GM23338 (cell line): Measurements from ENCODE around the gene AGO4. TPM values are rescaled to one million over a fixed set of nuclear protein-coding genes. Genes with fewer than 3 reads are reported as not detected.

Experiments used
- ATAC-seq: fragments of 200-7000 bp; cut with Tn5 transposase; 3 replicates; pipeline ENCODE4 v1.9.1; 2020
- DNase-seq: peaks from one replicate; pipeline ENCODE4 v3.0.0-alpha.2; 2015; ENCODE audit warnings: low spot score
- H2AFZ ChIP-seq: fragments of 200-600 bp; sonication (generic); 2 replicates; pipeline ENCODE4 v1.8.0; 2016; ENCODE audit warnings: antibody characterized with exemption, mild to moderate bottlenecking, moderate library complexity
- H3F3A ChIP-seq: fragments of 200-600 bp; sonication (generic); replicated peaks from 2 replicates; pipeline ENCODE4 v1.8.0; 2017; ENCODE audit warnings: antibody characterized with exemption, mixed run types, low read depth
- H3K27ac ChIP-seq: fragments of 200-600 bp; sonication (generic); 2 replicates; pipeline ENCODE4 v1.6.1; 2016; ENCODE audit warnings: low read depth
- H3K27me3 ChIP-seq: fragments of 200-600 bp; sonication (generic); 2 replicates; pipeline ENCODE4 v1.8.0; 2016; ENCODE audit warnings: mild to moderate bottlenecking, mixed run types, moderate library complexity; ENCODE audit not compliant: insufficient read depth
- H3K36me3 ChIP-seq: fragments of 200-600 bp; sonication (generic); 2 replicates; pipeline ENCODE4 v1.8.0; 2016; ENCODE audit warnings: mild to moderate bottlenecking; ENCODE audit not compliant: insufficient read depth
- H3K4me1 ChIP-seq: fragments of 200-600 bp; sonication (generic); 2 replicates; pipeline ENCODE4 v1.8.0; 2016; ENCODE audit warnings: mild to moderate bottlenecking, moderate library complexity; ENCODE audit not compliant: insufficient read depth
- H3K4me2 ChIP-seq: fragments of 200-600 bp; sonication (generic); 2 replicates; pipeline ENCODE4 v1.7.1; 2017; ENCODE audit warnings: mixed run types
- H3K4me3 ChIP-seq: fragments of 200-600 bp; sonication (generic); 2 replicates; pipeline ENCODE4 v1.6.1; 2016; ENCODE audit warnings: mixed run types
- H3K79me2 ChIP-seq: fragments of 200-600 bp; sonication (generic); replicated peaks from 2 replicates; pipeline ENCODE4 v1.8.0; 2017; ENCODE audit warnings: mild to moderate bottlenecking; ENCODE audit not compliant: insufficient read depth
- H3K9me2 ChIP-seq: fragments of 200-600 bp; sonication (generic); 2 replicates; pipeline ENCODE4 v1.8.0; 2017; ENCODE audit not compliant: insufficient read depth
- H4K20me1 ChIP-seq: fragments of 200-600 bp; sonication (generic); replicated peaks from 2 replicates; pipeline ENCODE4 v1.8.0; 2017; ENCODE audit warnings: mild to moderate bottlenecking; ENCODE audit not compliant: insufficient read depth
- H3K27ac Mint-ChIP-seq: 2 replicates; pipeline ENCODE4 v1.8.0; 2020; ENCODE audit warnings: inconsistent platforms, mild to moderate bottlenecking, moderate library complexity, mixed read lengths
- H3K27me3 Mint-ChIP-seq: 3 replicates; pipeline ENCODE4 v1.8.0; 2022; ENCODE audit warnings: low read depth, mild to moderate bottlenecking, moderate library complexity, mixed read lengths, inconsistent platforms; ENCODE audit not compliant: insufficient read depth, poor library complexity
- H3K36me3 Mint-ChIP-seq: 3 replicates; pipeline ENCODE4 v1.8.0; 2021; ENCODE audit warnings: low read depth, mild to moderate bottlenecking, inconsistent platforms, moderate library complexity, mixed read lengths
- H3K4me1 Mint-ChIP-seq: 3 replicates; pipeline ENCODE4 v1.8.0; 2020; ENCODE audit warnings: mild to moderate bottlenecking, inconsistent platforms, mixed read lengths
- H3K4me3 Mint-ChIP-seq: 3 replicates; pipeline ENCODE4 v1.8.0; 2021; ENCODE audit warnings: moderate library complexity, mild to moderate bottlenecking, inconsistent platforms, mixed read lengths
- H3K9me3 Mint-ChIP-seq: 3 replicates; pipeline ENCODE4 v1.8.0; 2020; ENCODE audit warnings: moderate library complexity, mild to moderate bottlenecking, inconsistent platforms, mixed read lengths
- CREB1 ChIP-seq: fragments of 250-450 bp; sonication (Bioruptor Pico); IDR thresholded peaks from 2 replicates; pipeline ENCODE4 v1.5.0; 2020; ENCODE audit warnings: low read depth, mild to moderate bottlenecking, moderate library complexity
- CTCF ChIP-seq, 2 experiments: fragments of 200-600 bp in 1 of 2; sonication (generic) in 1 of 2; conservative IDR thresholded peaks; 2 replicates each; pipeline versions ENCODE4 v1.5.1 to v1.6.1; 2016 to 2017; ENCODE audit warnings: antibody characterized with exemption in 2 of 2, low read depth in 2 of 2, mild to moderate bottlenecking in 2 of 2, moderate library complexity in 1 of 2
- EZH2phosphoT487 ChIP-seq: fragments of 200-600 bp; sonication (generic); IDR thresholded peaks from one replicate; pipeline ENCODE4 v1.8.1; 2018; ENCODE audit warnings: antibody characterized with exemption; ENCODE audit not compliant: unreplicated experiment
- JUNB ChIP-seq: IDR thresholded peaks from one replicate; pipeline ENCODE4 v1.6.1; 2016; ENCODE audit warnings: antibody characterized with exemption; ENCODE audit not compliant: unreplicated experiment
- NANOG ChIP-seq: IDR thresholded peaks from 2 replicates; pipeline ENCODE4 v1.6.1; 2016; ENCODE audit warnings: antibody characterized with exemption, borderline replicate concordance
- POLR2AphosphoS5 ChIP-seq: IDR thresholded peaks from 2 replicates; pipeline ENCODE4 v1.6.1; 2016; ENCODE audit warnings: antibody characterized with exemption, low read depth
- STAT1 ChIP-seq: IDR thresholded peaks from one replicate; pipeline ENCODE4 v1.6.1; 2016; ENCODE audit warnings: antibody characterized with exemption; ENCODE audit not compliant: unreplicated experiment
- ZNF114 ChIP-seq: fragments of 250-450 bp; sonication (Bioruptor Pico); IDR thresholded peaks from 2 replicates; pipeline ENCODE4 v1.5.0; 2020; ENCODE audit warnings: mild to moderate bottlenecking, moderate library complexity
- ZNF331 ChIP-seq: fragments of 250-450 bp; sonication (Bioruptor Pico); IDR thresholded peaks from 2 replicates; pipeline ENCODE4 v1.5.0; 2020; ENCODE audit warnings: low read depth, mild to moderate bottlenecking, moderate library complexity
- ZNF462 ChIP-seq: fragments of 250-450 bp; sonication (Bioruptor Pico); IDR thresholded peaks from 2 replicates; pipeline ENCODE4 v1.5.0; 2020; ENCODE audit warnings: mild to moderate bottlenecking, moderate library complexity
- polyA plus RNA-seq: library from polyadenylated mRNA; unstranded; fragments of >200 nt; fragmentation: Nextera tagmentation; extraction: Ambion mirVana; gene quantifications from 2 replicates; pipeline ENCODE4 v1.2.1, GENCODE V29; 2016
- total RNA-seq: library from RNA; depleted of rRNA; stranded (reverse); fragments of >200 nt; shearing (Covaris generic); gene quantifications from 2 replicates; pipeline ENCODE4 v1.2.3, GENCODE V29; 2014
- TF ChIP-seq, protein P1 (sequence below): IDR thresholded peaks from one replicate; pipeline ENCODE4 v1.6.1; 2018; ENCODE audit warnings: antibody characterized with exemption; ENCODE audit not compliant: unreplicated experiment
- TF ChIP-seq, protein P2 (sequence below): IDR thresholded peaks from 2 replicates; pipeline ENCODE4 v1.6.1; 2016; ENCODE audit warnings: antibody characterized with exemption

The AGO4 gene
- total and polyA plus RNA-seq, 2 experiments from 2014 or later = 1.7 to 9.7 TPM

DNA sequence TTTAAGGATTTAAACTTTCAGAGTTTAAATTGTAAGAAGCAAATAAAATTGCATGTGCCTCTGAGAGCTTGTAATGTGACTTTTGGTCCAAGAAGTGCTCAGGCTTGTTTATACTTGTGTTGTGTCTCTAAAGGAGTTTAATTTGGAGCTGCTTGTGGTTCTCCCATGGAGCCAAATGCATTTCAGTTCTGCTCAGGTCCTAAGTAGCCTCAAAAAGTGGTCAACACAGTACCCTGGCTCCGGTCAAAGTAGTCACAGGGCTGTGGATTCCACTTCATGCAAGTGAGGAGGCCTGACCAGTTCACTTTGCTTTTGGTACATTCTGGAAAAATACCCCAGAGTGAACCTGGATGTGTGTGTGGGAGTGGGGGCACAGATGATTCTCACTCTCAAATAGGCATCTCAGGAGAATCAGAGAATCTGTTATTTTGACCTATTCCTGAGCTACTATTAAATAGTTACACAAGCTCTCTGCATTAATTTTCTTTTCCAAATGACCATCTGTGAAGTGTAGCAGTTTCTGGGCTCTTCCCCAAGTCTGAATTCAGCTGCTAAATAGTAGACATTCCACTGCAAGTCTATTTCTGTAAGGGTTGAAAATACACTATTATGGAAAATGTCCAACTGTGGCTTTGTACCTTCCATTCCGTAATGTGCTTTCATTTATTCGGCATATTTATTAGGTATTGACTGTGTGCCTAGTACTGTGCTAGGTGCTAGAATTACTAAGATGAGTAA is 43.5 kb downstream of the AGO4 start (continued):
- TF ChIP-seq, protein P1, sequence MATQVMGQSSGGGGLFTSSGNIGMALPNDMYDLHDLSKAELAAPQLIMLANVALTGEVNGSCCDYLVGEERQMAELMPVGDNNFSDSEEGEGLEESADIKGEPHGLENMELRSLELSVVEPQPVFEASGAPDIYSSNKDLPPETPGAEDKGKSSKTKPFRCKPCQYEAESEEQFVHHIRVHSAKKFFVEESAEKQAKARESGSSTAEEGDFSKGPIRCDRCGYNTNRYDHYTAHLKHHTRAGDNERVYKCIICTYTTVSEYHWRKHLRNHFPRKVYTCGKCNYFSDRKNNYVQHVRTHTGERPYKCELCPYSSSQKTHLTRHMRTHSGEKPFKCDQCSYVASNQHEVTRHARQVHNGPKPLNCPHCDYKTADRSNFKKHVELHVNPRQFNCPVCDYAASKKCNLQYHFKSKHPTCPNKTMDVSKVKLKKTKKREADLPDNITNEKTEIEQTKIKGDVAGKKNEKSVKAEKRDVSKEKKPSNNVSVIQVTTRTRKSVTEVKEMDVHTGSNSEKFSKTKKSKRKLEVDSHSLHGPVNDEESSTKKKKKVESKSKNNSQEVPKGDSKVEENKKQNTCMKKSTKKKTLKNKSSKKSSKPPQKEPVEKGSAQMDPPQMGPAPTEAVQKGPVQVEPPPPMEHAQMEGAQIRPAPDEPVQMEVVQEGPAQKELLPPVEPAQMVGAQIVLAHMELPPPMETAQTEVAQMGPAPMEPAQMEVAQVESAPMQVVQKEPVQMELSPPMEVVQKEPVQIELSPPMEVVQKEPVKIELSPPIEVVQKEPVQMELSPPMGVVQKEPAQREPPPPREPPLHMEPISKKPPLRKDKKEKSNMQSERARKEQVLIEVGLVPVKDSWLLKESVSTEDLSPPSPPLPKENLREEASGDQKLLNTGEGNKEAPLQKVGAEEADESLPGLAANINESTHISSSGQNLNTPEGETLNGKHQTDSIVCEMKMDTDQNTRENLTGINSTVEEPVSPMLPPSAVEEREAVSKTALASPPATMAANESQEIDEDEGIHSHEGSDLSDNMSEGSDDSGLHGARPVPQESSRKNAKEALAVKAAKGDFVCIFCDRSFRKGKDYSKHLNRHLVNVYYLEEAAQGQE = no peak
- TF ChIP-seq POLR2AphosphoS5 (no peak), CTCF (conservative IDR thresholded peaks at IDR 0.05; ENCODE audit: low read depth in 2 of 2) (no peak), NANOG (no peak), ZNF331 (CRISPR knock-in tag) (no peak), EZH2phosphoT487 (no peak)

DNA sequence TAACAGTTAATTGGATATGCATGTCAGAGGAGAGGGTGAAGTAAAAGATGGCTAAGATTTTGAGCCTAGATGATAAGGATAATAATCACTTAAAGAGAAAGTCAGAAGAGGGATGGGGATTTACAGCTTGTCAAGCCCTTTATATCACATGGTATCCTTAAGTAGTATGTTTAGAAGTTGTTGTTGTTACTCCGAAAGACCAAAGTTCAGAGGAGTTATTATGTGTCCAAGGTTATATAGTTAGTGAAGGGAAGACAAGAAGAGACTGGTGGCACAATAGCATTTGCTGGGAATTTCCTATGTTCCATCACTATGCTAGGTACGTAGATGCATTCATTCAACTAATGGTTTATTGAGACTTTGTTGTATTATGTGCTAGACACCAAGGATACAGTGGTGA is 44.4 kb downstream of the AGO4 start:
- no peak overlapping the region for H3K27ac Mint-ChIP-seq
- no peak for DNase-seq
- TF ChIP-seq CREB1 (CRISPR knock-in tag) = no peak
- TF ChIP-seq ZNF114 = no peak
- no peak for TF ChIP-seq JUNB
- no peak for TF ChIP-seq ZNF331 (CRISPR knock-in tag)
- no peak for TF ChIP-seq POLR2AphosphoS5
- no peak for TF ChIP-seq STAT1
- TF ChIP-seq ZNF462 (CRISPR knock-in tag) = no peak
- no peak for TF ChIP-seq EZH2phosphoT487
- TF ChIP-seq, protein P2, sequence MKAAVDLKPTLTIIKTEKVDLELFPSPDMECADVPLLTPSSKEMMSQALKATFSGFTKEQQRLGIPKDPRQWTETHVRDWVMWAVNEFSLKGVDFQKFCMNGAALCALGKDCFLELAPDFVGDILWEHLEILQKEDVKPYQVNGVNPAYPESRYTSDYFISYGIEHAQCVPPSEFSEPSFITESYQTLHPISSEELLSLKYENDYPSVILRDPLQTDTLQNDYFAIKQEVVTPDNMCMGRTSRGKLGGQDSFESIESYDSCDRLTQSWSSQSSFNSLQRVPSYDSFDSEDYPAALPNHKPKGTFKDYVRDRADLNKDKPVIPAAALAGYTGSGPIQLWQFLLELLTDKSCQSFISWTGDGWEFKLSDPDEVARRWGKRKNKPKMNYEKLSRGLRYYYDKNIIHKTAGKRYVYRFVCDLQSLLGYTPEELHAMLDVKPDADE = no peak

More for the DNA sequence above, 44.4 kb downstream of the AGO4 start:
- no peaks in the 10 kb centered on the region for H3F3A ChIP-seq
- H3K27me3 ChIP-seq = no peaks in the 10 kb centered on the region
- H3K4me2 ChIP-seq = no peak overlapping the region
- peaks cover 2% of the 10 kb centered on the region for H3K27me3 Mint-ChIP-seq
- H3K36me3 ChIP-seq = no peaks in the 10 kb centered on the region
- H3K9me2 ChIP-seq = no peaks in the 10 kb centered on the region
- no peak overlapping the region for H2AFZ ChIP-seq
- ATAC-seq = no peak
- no peaks in the 10 kb centered on the region for H3K79me2 ChIP-seq
- H3K4me1 Mint-ChIP-seq = peaks cover 26% of the 10 kb centered on the region
- H3K9me3 Mint-ChIP-seq = no peaks in the 10 kb centered on the region
- H3K36me3 Mint-ChIP-seq = peaks cover 4% of the 10 kb centered on the region; the same call in 1 of the 3 replicates
- H3K27ac ChIP-seq = no peak overlapping the region
- H3K4me3 ChIP-seq = no peak overlapping the region
- no peaks in the 10 kb centered on the region for H4K20me1 ChIP-seq
- no peak overlapping the region for H3K4me3 Mint-ChIP-seq
- H3K4me1 ChIP-seq = peaks cover 15% of the 10 kb centered on the region
